Type B pancreatic cell (in vitro differentiated cells): ENCODE measurements around the gene TIGD7. TPM values are rescaled to one million over a fixed set of nuclear protein-coding genes. Genes with fewer than 3 reads are reported as not detected.

ENCODE experiments used
- DNase-seq: peaks from one replicate; pipeline ENCODE4 v3.0.0; 2021; ENCODE audit warnings: mixed read lengths; ENCODE audit not compliant: unreplicated experiment; ENCODE audit errors: extremely low spot score
- H3K27ac Mint-ChIP-seq: 2 replicates; pipeline ENCODE4 v1.8.0; 2021; ENCODE audit warnings: mild to moderate bottlenecking, mixed read lengths
- H3K27me3 Mint-ChIP-seq: 2 replicates; pipeline ENCODE4 v1.8.0; 2021; ENCODE audit warnings: mixed read lengths
- H3K36me3 Mint-ChIP-seq: 2 replicates; pipeline ENCODE4 v1.8.0; 2021; ENCODE audit warnings: mixed read lengths
- H3K4me1 Mint-ChIP-seq: one replicate; pipeline ENCODE4 v1.8.0; 2021; ENCODE audit warnings: mixed read lengths; ENCODE audit not compliant: unreplicated experiment
- H3K4me3 Mint-ChIP-seq: 2 replicates; pipeline ENCODE4 v1.8.0; 2021; ENCODE audit warnings: mild to moderate bottlenecking, mixed read lengths
- H3K9me3 Mint-ChIP-seq: 2 replicates; pipeline ENCODE4 v1.8.0; 2021; ENCODE audit warnings: mixed read lengths
- CTCF ChIP-seq: fragments of 200-600 bp; sonication (generic); conservative IDR thresholded peaks from 2 replicates; pipeline ENCODE4 v1.5.0; 2021; ENCODE audit warnings: antibody characterized with exemption, mild to moderate bottlenecking
- total RNA-seq: library from RNA; stranded (reverse); gene quantifications from 2 replicates; pipeline ENCODE4 v1.2.1, GENCODE V29; 2021; ENCODE audit warnings: low replicate concordance

Gene TIGD7
- total RNA-seq, 1 donor from 2014 or later: 9.4 TPM

- H3K4me1 Mint-ChIP-seq: no peaks in the 10 kb centered on the region
- DNase-seq: no peak
- no peak for TF ChIP-seq CTCF
- H3K4me3 Mint-ChIP-seq: no peak overlapping the region
- H3K9me3 Mint-ChIP-seq: peaks cover 38% of the 10 kb centered on the region
- H3K27me3 Mint-ChIP-seq: no peaks in the 10 kb centered on the region
- H3K36me3 Mint-ChIP-seq: peaks cover 86% of the 10 kb centered on the region
- no peak overlapping the region for H3K27ac Mint-ChIP-seq
Measured at GRCh38 chr16:3311496-3311895, 6.3 kb upstream of the TIGD7 start.

DNA sequence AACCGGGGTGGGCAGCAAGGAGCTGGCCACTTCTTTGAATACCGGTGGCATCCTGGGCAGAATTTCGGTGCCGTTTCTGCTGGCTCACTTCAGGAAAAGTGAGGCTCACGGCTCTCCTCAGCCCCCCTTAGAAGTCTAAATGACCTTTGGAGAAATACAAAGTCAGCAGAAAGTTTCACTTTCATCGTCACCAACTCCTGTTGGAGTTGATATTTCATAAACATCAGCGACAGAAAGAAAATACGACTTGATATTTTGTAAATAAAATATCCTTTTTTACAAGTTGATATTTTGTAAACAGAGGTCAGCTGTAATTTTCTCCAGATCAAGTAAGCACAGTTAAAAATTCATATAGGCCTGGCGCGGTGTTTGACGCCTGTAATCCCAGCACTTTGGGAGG is 848 bp upstream of the TIGD7 start:
- Mint-ChIP-seq H3K9me3 (peaks cover 19% of the 10 kb centered on the region), H3K36me3 (peaks cover 50% of the 10 kb centered on the region), H3K4me3 (peak overlapping the region; percentile 89), H3K4me1 (peaks cover 5% of the 10 kb centered on the region), H3K27me3 (no peaks in the 10 kb centered on the region), H3K27ac (peak overlapping the region; percentile 87)
- DNase-seq: no peak
- TF ChIP-seq CTCF: no peak

- Mint-ChIP-seq H3K36me3 (peaks cover 54% of the 10 kb centered on the region), H3K27me3 (no peaks in the 10 kb centered on the region), H3K4me3 (peak overlapping the region; percentile 89), H3K4me1 (peaks cover 5% of the 10 kb centered on the region), H3K9me3 (peaks cover 24% of the 10 kb centered on the region), H3K27ac (peak overlapping the region; percentile 87)
- DNase-seq: no peak
- no peak for TF ChIP-seq CTCF
Measured at GRCh38 chr16:3304370-3304769, 860 bp downstream of the TIGD7 start.

DNA sequence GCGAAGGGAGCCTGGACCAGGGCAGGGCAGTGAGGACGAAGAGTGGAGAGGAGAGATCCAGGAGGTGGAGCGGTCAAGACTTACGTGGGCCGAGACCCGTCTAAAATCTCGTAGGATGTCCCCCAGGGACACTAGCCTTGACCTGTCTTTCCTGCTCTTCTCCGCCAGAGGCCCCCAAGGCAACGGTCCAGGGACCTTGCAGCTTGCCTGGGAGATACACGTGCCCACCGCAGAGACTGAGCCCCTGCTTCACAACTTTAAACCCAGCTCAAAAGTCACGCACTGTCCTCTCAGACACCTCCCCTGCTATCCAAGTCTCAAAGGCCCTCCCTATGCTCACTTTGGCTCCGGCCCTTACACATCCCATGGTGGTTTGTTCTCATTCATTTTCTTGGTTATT is 9.4 kb downstream of the TIGD7 start:
- no peak for TF ChIP-seq CTCF
- H3K4me1 Mint-ChIP-seq: no peaks in the 10 kb centered on the region
- no peak overlapping the region for H3K27ac Mint-ChIP-seq
- H3K27me3 Mint-ChIP-seq: no peaks in the 10 kb centered on the region
- H3K4me3 Mint-ChIP-seq: no peak overlapping the region
- H3K36me3 Mint-ChIP-seq: peaks cover 79% of the 10 kb centered on the region
- H3K9me3 Mint-ChIP-seq: peaks cover 33% of the 10 kb centered on the region
- no peak for DNase-seq

DNA sequence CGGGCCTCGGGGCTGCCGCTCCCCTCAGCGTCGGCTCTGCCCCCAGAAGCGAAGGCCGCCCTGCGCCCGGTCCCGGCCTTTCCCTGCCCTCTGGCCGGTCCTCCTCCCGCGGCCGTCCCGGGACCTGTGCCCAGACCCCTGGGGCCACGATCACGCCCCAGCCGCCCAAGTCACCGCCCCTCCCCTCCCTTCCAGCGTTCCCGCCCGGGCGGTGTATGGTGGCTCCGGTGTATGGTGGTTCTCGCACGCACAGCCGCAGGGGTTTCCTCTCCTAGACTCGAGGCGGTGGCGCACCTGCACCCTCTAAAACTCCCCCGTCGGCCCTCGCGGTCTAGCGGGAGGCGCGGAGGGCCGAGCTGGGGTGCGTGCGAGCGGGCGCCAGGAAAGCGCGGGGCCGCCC is 10.0 kb downstream of the TIGD7 start:
- Mint-ChIP-seq H3K9me3 (peaks cover 28% of the 10 kb centered on the region), H3K27me3 (no peaks in the 10 kb centered on the region), H3K4me1 (no peaks in the 10 kb centered on the region), H3K27ac (no peak overlapping the region), H3K36me3 (peaks cover 79% of the 10 kb centered on the region), H3K4me3 (no peak overlapping the region)
- DNase-seq: no peak
- no peak for TF ChIP-seq CTCF

GRCh38 chr16:3292604-3293003 is 12.6 kb downstream of the TIGD7 start:
- no peak for TF ChIP-seq CTCF
- H3K4me3 Mint-ChIP-seq: no peak overlapping the region
- no peaks in the 10 kb centered on the region for H3K27me3 Mint-ChIP-seq
- H3K4me1 Mint-ChIP-seq: no peaks in the 10 kb centered on the region
- H3K27ac Mint-ChIP-seq: no peak overlapping the region
- H3K36me3 Mint-ChIP-seq: peaks cover 76% of the 10 kb centered on the region
- DNase-seq: no peak
- H3K9me3 Mint-ChIP-seq: peaks cover 27% of the 10 kb centered on the region
